Stimulated activated naive CD8-positive, alpha-beta T cell treated with anti-CD3 and anti-CD28 coated beads, Interleukin-15, Interleukin-2, amounts not matched to agents 100 U/mL and 50 U/mL, for 24 hours (primary cell): Measurements from ENCODE around the gene CARM1.
"Not testable (repeated sequence)": the region's sequence is repeated elsewhere in the genome, so short reads cannot be mapped to it uniquely, and the experiment has no call there.

Experiments
- ATAC-seq: fragments of 150-1000 bp; cut with Tn5 transposase; one replicate; pipeline ENCODE4 v1.10.0; 2021
- DNase-seq: peaks from one replicate; pipeline ENCODE4 v3.0.0; 2021

CARM1 gene

GRCh38 chr19:10928563-10929401, 57.4 kb downstream of the CARM1 start, which contains the start of the genes TIMM29 and YIPF2:
Gene TIMM29 (plus strand): TSS chr19:10928811. CDS start chr19:10928823, 12 bp downstream.
Gene YIPF2 (minus strand): TSS chr19:10928639. CDS start chr19:10928410, 229 bp downstream.
- ATAC-seq (peak; percentile 92), DNase-seq (peak; percentile 95)

GRCh38 chr19:10929402-10929794, 58.0 kb downstream of the CARM1 start:
- no peak for DNase-seq
- ATAC-seq: no peak

DNA sequence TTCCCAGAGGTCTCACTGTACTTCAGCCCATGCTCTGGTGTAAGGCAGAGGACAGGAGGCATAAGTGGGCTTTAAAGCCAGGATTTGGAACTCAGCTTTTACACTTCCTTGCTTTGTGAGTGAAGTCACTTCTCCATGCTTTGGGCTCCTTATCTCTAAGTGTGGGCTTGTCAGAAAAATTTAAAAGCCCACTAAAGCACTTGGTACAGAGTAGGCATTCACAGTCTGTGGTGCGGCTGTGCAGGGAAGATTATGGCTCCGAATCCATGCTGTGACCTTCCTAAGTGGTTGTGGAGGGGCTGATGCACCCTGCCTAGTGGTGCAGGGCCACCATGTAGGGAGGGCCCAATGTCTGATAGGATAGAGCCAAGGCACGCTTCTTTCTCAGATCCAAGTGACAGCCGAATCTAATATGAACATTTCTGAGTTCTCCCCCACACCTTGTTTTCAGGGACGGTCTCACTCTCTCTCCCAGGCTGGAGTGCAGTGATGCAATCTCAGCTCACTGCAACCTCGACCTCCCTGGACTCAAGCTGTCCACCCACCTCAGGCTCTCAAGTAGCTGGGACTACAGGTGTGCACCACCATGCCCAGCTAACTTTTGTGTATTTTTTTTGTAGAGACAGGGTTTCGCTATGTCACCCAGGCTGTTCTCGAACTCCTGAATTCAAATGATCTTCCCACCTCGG, 64.2 kb downstream of the CARM1 start:
- ATAC-seq: no peak
- no peak for DNase-seq

DNA sequence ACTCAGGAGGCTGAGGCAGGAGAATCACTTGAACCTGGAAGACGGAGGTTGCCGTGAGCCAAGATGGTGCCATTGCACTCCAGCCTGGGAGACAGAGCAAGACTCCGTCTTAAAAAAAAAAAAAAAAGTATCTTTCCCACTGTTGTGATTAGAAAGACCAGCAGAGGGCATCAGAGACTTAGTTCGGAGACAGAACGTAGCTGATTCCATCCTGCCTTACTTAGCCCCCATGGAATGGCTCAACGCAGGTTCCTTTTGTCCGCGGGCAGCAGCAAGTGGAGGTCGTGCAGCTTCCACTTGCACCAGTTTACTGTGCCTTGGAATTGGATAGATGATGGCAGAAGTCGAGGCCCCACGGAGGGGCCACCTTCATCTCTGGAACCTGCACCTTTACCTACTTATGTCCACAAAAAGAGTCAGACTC, 65.3 kb downstream of the CARM1 start:
- ATAC-seq: peak; percentile 80
- peak; percentile 31 for DNase-seq

- DNase-seq, ATAC-seq: not testable (repeated sequence)
Observed at GRCh38 chr19:10941649-10942048, 70.3 kb downstream of the CARM1 start.

DNA sequence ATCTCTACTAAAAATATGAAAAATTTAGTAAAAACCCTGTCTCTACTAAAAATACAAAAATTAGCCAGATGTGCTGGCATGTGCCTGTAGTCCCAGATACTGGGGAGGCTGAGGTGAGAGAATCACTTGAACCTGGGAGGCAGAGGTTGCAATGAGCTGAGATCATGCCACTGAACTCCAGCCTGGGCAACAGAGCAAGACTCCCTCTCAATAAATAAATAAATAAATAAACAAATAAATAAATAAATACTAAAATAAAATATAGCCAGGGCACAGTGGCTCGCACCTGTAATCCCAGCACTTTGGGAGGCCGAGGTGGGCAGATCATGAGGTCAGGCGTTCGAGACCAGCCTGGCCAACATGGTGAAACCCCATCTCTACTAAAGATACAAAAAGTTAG, 72.1 kb downstream of the CARM1 start:
- not testable (repeated sequence) for ATAC-seq, DNase-seq

DNA sequence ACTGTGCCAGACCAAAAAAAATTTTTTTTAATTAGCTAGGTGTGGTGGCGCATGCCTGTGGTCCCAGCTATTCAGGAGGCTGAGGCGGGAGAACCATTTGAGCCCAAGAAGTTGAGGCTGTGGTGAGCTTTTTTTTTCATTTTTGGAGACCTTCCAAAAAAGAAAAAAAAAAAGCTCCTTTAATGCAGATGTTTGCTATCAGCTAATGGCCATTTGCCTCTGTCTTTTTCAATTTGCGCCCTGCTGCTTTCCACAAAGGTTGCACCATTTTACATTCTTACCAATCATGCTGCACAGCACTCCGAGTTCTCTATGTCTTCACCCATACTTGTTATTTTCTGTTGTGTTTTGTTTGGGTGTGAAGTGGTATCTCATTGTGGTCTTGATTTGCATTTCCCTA, 73.9 kb downstream of the CARM1 start:
- DNase-seq (no peak), ATAC-seq (no peak)

DNA sequence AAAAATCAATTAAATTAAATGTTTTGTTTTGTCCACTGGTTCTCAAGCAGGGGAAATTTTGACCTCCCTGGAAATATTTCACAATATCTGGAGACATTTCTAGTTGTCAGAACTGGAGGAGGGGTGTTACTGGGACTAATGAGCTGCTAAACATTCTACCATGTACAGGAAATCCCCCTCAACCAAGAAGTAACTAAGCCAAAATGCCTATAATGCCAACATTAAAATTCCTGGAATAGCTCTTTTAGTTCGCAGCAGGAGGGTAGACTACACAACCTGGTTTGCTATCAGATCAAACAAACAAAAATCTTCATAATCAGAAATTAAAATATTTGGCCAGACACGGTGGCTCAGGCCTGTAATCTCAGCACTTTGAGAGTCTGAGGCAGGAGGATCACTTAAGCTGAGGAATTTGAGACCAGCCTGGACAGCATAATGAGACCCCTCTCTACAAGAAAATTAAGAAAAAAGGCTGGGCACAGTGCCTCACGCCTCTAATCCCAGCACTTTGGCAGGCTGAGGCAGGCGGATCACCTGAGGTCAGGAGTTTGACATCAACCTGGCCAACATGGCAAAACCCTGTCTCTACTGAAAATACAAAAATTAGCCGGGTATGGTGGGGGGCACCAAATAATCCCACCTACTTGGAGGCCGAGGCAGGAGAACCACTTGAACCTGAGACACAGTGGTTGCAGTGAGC, 75.8 kb downstream of the CARM1 start:
- DNase-seq (no peak), ATAC-seq (no peak)

- ATAC-seq: no peak
- no peak for DNase-seq
Observed at GRCh38 chr19:10952809-10953208, 81.5 kb downstream of the CARM1 start.

DNA sequence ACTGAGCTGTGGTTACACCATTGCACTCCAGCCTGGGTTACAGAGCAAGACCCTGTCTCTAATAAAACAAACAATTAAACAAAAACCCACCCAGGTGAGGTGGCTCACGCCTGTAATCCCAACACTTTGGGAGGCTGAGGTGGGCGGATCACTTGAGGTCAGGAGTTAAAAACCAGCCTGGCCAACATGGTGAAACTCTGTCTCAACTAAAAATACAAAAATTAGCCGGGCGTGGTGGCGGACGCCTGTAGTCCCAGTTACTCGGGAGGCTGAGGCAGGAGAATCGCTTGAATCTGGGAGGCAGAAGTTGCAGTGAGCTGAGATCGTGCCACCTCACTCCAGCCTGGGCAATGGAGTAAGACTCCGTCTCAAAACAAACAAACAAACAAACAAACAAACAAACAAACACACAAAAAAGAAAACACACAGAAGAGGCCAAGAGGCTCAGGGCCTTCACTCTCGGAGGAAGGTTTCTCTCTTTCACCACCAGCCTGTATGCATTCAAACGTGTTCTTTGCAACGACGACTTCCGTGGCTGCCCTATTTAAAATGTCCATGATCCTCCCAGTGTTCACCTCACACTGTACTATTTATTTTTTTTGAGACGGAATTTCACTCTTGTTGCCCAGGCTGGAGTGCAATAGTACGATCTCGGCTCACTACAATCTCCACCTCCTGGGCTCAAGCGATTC, 88.1 kb downstream of the CARM1 start:
- not testable (repeated sequence) for ATAC-seq, DNase-seq

- ATAC-seq (peak; percentile 78), DNase-seq (peak; percentile 99)
Observed at GRCh38 chr19:10960314-10961072, 89.1 kb downstream of the CARM1 start, which contains the start of gene SMARCA4. Gene SMARCA4 (plus strand): TSS chr19:10961030. CDS start chr19:10984152, 23,122 bp downstream.

DNA sequence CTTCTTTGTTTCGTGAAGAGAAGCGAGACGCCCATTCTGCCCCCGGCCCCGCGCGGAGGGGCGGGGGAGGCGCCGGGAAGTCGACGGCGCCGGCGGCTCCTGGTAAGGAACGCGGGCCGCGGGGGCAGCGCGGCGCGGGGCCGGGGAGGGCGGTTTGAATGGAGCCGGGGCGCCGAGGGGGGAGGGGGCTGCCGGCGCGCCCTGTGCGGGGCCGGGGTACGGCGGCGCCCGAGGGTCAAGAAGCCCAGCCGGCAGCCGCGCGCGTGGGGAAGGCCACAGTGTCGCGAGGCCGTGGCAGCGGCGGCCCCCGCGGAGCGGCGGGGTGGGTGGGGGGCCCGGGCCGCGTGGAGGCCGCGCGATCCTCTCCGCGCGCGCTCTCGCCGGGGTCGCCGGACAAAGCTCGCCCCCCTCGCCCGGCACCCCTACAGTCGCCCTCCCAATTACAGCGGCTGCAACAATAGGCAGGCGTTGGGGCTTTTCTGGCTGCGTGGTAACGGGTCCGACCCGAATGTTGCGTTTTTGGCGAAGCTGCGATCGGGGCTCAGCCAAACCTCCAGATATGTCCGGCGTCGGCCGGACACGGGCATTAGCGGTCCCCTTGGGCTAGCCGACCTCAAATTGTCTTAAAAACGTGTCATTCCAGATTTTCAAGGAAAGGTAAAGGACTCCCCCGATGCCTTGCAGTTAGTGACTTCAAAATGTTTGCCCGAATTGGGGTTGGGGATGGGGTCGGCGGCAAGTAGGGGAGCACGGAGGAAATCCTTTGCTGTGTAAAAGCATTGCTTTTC, 89.9 kb downstream of the CARM1 start:
- ATAC-seq (peak; percentile 24), DNase-seq (peak; percentile 48)

DNA sequence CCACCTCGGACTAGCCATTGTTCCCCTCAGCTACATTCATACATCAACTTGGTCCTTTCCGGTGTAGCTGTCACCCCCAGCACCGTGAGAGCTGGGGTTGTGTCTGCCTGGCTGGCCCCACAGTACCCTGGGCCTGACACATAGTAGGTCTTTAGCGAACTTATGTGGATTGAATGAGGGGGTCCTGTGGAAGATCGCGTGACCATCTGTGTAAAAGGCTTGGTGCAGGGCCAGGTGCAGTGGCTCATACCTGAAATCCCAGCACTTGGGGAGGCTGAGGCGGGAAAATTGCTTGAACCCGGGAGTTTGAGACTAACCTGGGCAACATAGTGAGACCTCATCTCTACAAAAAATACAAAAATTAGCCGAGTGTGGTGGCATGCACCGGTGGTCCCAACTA, 91.5 kb downstream of the CARM1 start:
- DNase-seq (no peak), ATAC-seq (no peak)

- ATAC-seq (no peak), DNase-seq (no peak)
Observed at GRCh38 chr19:10963865-10964264, 92.5 kb downstream of the CARM1 start.

DNA sequence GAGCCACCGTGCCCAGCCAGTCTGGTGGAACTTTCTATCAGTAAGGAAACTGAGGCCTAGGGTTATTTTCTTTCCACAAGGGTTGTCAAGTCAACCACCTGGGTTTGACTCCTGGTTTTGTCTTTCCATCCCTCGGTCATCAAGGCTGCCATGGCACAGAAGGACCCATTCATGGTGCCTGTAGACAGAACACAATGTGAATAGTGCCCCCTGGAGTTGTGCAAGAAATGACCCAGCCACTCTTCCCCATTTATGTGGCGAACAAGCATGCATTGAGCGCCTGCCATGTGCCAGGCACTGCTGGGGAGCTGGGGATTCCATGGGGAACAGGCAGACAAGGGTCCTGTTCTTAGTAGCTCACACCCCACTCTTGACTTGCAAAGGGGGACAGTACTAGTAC, 93.5 kb downstream of the CARM1 start:
- ATAC-seq (no peak), DNase-seq (no peak)

DNA sequence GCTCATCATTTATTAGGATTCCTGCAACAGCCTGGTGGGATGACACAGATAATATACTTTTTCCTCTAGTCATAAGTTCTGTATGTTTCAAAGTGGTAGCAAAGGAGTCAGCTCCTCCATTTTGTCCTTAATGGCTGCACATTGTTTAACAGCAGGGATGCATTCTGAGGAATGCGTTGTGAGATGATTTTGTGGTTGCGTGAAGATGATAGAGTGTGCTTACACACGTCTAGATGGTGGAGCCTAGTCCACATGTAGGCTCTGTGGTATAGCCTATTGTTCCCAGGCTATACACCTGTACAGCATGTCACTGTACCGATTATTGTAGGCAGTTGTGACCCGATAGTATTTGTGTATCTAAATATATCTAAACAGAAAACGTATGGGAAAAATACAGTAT, 94.0 kb downstream of the CARM1 start:
- ATAC-seq (no peak), DNase-seq (no peak)

- no peak for ATAC-seq
- DNase-seq: no peak
Observed at GRCh38 chr19:10966809-10967208, 95.5 kb downstream of the CARM1 start.

DNA sequence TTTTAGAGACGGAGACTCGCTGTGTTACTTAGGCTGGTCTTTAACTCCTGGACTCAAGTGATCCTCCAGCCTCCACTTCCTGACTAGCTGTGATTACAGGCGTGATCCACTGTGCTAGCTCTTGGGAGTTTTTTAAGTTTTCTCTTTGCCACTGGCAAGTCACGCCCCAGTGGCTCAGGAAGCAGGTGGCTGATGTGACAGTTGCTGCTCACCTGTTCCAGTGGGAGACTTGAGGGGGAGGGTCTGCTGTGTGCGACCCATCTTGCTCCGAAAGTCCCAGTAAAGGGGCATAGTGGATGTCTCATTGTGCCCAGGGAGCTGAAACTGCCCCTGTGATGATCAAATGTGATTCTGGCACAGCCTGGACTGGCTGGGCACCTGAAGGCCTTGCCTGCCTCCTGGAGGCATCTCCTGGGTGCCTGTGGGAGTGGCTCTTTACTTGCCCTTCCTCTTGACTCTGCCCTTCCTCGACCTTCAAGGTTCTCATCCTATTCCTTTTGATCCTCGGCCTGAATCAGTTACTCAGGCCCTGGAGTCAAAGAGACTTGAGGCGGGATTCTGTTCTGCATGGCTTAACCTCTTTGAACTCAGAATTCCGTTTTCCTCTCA, 97.3 kb downstream of the CARM1 start:
- DNase-seq (no peak), ATAC-seq (no peak)

- no peak for DNase-seq
- ATAC-seq: no peak
Observed at GRCh38 chr19:10971107-10971726, 99.9 kb downstream of the CARM1 start.
